Naive thymus-derived CD4-positive, alpha-beta T cell (primary cell): ENCODE results near the gene GPRC5A. TPM values are rescaled to one million over a fixed set of nuclear protein-coding genes. Genes with fewer than 3 reads are reported as not detected.
"Not testable (repeated sequence)": the region's sequence is repeated elsewhere in the genome, so short reads cannot be mapped to it uniquely, and the experiment has no call there.

Experiments
- ATAC-seq: fragments of 150-1000 bp; cut with Tn5 transposase; 2 replicates; pipeline ENCODE4 v1.10.0; 2021; ENCODE audit warnings: mild to moderate bottlenecking, moderate library complexity
- CTCF ChIA-PET: fragments of 350-600 bp; sonication (Branson Sonifier 250); formaldehyde crosslinking; loops from one replicate; lab custom pipeline; 2021; ENCODE audit warnings: antibody characterized with exemption; lab: Charles Lee
- POLR2A ChIA-PET: fragments of 350-600 bp; sonication (Branson Sonifier 250); formaldehyde crosslinking; loops from one replicate; lab custom pipeline; 2021; ENCODE audit warnings: antibody characterized with exemption, inconsistent platforms; lab: Charles Lee
- DNase-seq, 9 donors: peaks; one replicate each; pipeline versions ENCODE4 v3.0.0 to v3.0.0-alpha.2; 2020 to 2022; ENCODE audit warnings: mixed read lengths in 1 of 9
- H3K27ac ChIP-seq: one replicate; pipeline ENCODE4 v1.7.0; 2013; ENCODE audit warnings: mild to moderate bottlenecking, low read depth, low read length, moderate library complexity
- H3K27me3 ChIP-seq, 2 donors: one replicate each; pipeline ENCODE4 v1.7.0; 2013; ENCODE audit warnings: low read length in 2 of 2, mild to moderate bottlenecking in 2 of 2, moderate library complexity in 2 of 2; ENCODE audit not compliant: control insufficient read depth in 2 of 2, insufficient read depth in 2 of 2
- H3K36me3 ChIP-seq, 3 experiments: 1 replicate in 2 of 3; 2 replicates in 1 of 3; pipeline ENCODE4 v1.7.0; 2013; ENCODE audit warnings: low read length in 3 of 3, mild to moderate bottlenecking in 3 of 3, moderate library complexity in 1 of 3; ENCODE audit not compliant: insufficient read depth in 3 of 3, control insufficient read depth in 2 of 3
- H3K4me1 ChIP-seq, 2 donors: one replicate each; pipeline ENCODE4 v1.7.0; 2013; ENCODE audit warnings: low read length in 2 of 2, mild to moderate bottlenecking in 2 of 2, moderate library complexity in 1 of 2; ENCODE audit not compliant: control insufficient read depth in 2 of 2, insufficient read depth in 2 of 2
- H3K4me3 ChIP-seq: 2 replicates; pipeline ENCODE4 v1.7.0; 2013; ENCODE audit warnings: mild to moderate bottlenecking, low read length
- H3K9me3 ChIP-seq, 3 experiments: 1 replicate in 2 of 3; 2 replicates in 1 of 3; pipeline ENCODE4 v1.7.0; 2013; ENCODE audit warnings: low read length in 3 of 3; ENCODE audit not compliant: control insufficient read depth in 2 of 3
- H3K27ac Mint-ChIP-seq, 9 donors: one replicate each; pipeline ENCODE4 v1.8.0; 2020 to 2022; ENCODE audit warnings: mixed read lengths in 9 of 9, mild to moderate bottlenecking in 8 of 9, moderate library complexity in 5 of 9, inconsistent platforms in 2 of 9
- H3K27me3 Mint-ChIP-seq, 5 donors: one replicate each; pipeline ENCODE4 v1.8.0; 2021 to 2022; ENCODE audit warnings: mixed read lengths in 5 of 5, mild to moderate bottlenecking in 1 of 5
- H3K36me3 Mint-ChIP-seq, 5 donors: one replicate each; pipeline ENCODE4 v1.8.0; 2020 to 2022; ENCODE audit warnings: mixed read lengths in 5 of 5, mild to moderate bottlenecking in 3 of 5, inconsistent platforms in 1 of 5
- H3K4me1 Mint-ChIP-seq, 7 donors: one replicate each; pipeline ENCODE4 v1.8.0; 2020 to 2022; ENCODE audit warnings: mixed read lengths in 7 of 7, mild to moderate bottlenecking in 3 of 7, inconsistent platforms in 1 of 7
- H3K4me3 Mint-ChIP-seq, 10 donors: one replicate each; pipeline ENCODE4 v1.8.0; 2020 to 2022; ENCODE audit warnings: mild to moderate bottlenecking in 10 of 10, mixed read lengths in 10 of 10, moderate library complexity in 6 of 10, inconsistent platforms in 2 of 10
- H3K9me3 Mint-ChIP-seq, 11 donors: one replicate each; pipeline ENCODE4 v1.8.0; 2020 to 2022; ENCODE audit warnings: mixed read lengths in 11 of 11, mild to moderate bottlenecking in 4 of 11, inconsistent platforms in 1 of 11, moderate library complexity in 1 of 11
- intact Hi-C, 2 donors: fragments of 100-400 bp; cut with micrococcal nuclease; formaldehyde crosslinking; loops; one replicate each; pipeline ENCODE4 v1.15.1; 2023
- polyA plus RNA-seq, 2 donors: library from polyadenylated mRNA; unstranded; fragments of 300-500 nt; fragmentation: Illumina TruSeq; gene quantifications; one replicate each; pipeline ENCODE4 v1.2.3, GENCODE V29; 2021
- total RNA-seq, 6 experiments: library from RNA in 5 of 6; stranded (reverse) in 5 of 6; gene quantifications; 1 replicate in 5 of 6; 2 replicates in 1 of 6; pipeline ENCODE4 v1.2.3 and lab custom pipeline; 2021 to 2026

Gene GPRC5A
- total and polyA plus RNA-seq, 7 experiments from 2014 or later: 0.05 to 0.93 (median 0.13) TPM; not detected in 2

DNA sequence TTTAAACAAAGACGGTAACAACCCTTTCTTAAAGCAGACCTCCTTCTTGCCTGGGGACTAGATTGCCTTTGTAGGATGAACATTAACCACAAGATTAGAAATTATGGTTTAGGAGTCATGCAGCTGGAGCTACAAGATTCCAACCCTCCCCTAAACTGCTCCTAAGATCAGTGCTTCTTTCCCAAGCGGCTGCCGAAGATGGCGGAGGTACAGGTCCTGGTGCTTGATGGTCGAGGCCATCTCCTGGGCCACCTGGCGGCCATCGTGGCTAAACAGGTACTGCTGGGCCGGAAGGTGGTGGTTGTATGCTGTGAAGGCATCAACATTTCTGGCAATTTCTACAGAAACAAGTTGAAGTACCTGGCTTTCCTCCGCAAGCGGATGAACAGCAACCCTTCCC is 16.1 kb upstream of the GPRC5A start:
- H3K36me3 Mint-ChIP-seq, H3K27me3 Mint-ChIP-seq, H3K9me3 Mint-ChIP-seq, H3K4me1 ChIP-seq, H3K4me1 Mint-ChIP-seq, DNase-seq, ATAC-seq, H3K4me3 Mint-ChIP-seq, H3K9me3 ChIP-seq, H3K4me3 ChIP-seq, H3K27ac ChIP-seq, H3K27ac Mint-ChIP-seq, CTCF ChIA-PET, POLR2A ChIA-PET, H3K27me3 ChIP-seq, H3K36me3 ChIP-seq, intact Hi-C loops: not testable (repeated sequence)

DNA sequence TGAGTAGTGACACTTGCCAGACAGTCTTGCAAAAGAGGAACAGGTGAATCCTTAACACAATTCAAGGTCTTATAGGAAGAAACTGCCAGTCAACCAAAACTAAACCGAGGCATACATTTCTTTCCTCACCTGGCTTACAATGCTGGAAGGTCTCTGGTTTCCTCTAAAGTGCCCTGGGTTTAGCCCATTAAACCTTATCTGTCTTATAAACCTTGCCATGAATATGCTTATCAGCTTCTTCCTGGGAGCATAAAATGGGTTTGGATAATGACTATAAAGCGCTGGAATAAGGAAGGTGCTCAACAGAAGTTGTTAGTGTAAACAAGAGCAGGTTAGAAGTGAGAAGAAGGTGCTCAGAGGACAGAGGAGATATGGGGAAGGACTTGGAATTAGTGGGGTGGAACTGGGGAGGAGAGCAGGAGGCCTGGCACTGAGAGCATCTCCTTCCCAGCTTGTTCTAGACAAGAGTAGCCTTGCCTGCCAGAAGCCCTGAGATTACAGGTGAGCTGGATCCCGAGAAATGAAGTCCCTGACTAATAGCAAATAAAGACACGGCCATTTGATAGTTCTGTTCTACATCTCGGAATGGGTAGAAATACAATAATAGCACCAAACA is 14.1 kb upstream of the GPRC5A start:
- Histone ChIP-seq H3K4me3 (no peak overlapping the region), H3K36me3 (no peaks in the 10 kb centered on the region), H3K9me3 (no peaks in the 10 kb centered on the region), H3K4me1 (no peaks in the 10 kb centered on the region), H3K27ac (no peak overlapping the region), H3K27me3 (no peaks in the 10 kb centered on the region)
- DNase-seq (no peak), ATAC-seq (no peak)
- H3K36me3 Mint-ChIP-seq: no peaks in the 10 kb centered on the region
- no peak overlapping the region for H3K27ac Mint-ChIP-seq
- no peak overlapping the region for H3K4me3 Mint-ChIP-seq
- CTCF ChIA-PET: no interaction called here
- intact Hi-C loops: no loop called here
- H3K4me1 Mint-ChIP-seq: peaks cover 0 to 15% (median 6%) of the 10 kb centered on the region in 7 donors
- H3K9me3 Mint-ChIP-seq: no peaks in the 10 kb centered on the region
- no peaks in the 10 kb centered on the region for H3K27me3 Mint-ChIP-seq
- POLR2A ChIA-PET: no interaction called here

DNA sequence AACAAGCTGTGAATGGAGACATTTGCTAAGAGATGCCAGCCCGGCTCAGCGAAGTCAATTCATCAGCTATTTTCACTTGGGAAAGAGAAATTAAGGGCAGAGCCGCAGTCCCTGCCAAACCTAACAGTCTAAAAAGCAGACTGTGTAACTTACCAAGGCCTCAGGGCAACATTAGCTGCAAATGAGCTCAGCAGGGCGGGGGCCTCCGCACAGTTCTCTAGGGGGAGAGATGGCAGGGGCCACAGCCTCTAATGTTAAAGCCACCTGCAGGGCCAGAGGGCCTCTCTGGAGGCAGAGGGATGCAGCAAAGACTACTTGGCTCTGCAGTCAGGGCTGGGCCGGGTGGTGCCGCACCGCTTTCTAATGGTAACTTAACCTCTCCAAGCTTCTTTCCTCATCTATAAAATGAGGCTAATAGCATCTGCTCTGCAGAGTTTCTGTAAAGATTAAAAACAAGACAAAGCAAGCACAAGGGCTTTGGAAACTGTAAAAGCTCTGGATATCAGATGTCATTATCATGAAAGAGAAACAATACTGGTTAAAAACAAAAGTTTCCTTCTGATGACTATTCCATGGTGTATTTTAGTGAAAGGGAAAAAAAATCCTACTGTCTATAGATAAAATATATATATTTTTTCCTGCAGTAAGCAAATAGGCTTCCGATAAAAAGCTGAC is 13.4 kb upstream of the GPRC5A start:
- no peak for DNase-seq
- Histone ChIP-seq H3K27me3 (no peaks in the 10 kb centered on the region), H3K27ac (no peak overlapping the region), H3K4me1 (no peaks in the 10 kb centered on the region), H3K4me3 (no peak overlapping the region), H3K36me3 (no peaks in the 10 kb centered on the region), H3K9me3 (no peaks in the 10 kb centered on the region)
- no peaks in the 10 kb centered on the region for H3K27me3 Mint-ChIP-seq
- POLR2A ChIA-PET: no interaction called here
- no peaks in the 10 kb centered on the region for H3K36me3 Mint-ChIP-seq
- CTCF ChIA-PET: no interaction called here
- no peak for ATAC-seq
- H3K9me3 Mint-ChIP-seq: no peaks in the 10 kb centered on the region
- H3K4me3 Mint-ChIP-seq: no peak overlapping the region
- no peak overlapping the region for H3K27ac Mint-ChIP-seq
- peaks cover 0 to 15% (median 6%) of the 10 kb centered on the region in 7 donors for H3K4me1 Mint-ChIP-seq
- intact Hi-C loops: no loop called here

DNA sequence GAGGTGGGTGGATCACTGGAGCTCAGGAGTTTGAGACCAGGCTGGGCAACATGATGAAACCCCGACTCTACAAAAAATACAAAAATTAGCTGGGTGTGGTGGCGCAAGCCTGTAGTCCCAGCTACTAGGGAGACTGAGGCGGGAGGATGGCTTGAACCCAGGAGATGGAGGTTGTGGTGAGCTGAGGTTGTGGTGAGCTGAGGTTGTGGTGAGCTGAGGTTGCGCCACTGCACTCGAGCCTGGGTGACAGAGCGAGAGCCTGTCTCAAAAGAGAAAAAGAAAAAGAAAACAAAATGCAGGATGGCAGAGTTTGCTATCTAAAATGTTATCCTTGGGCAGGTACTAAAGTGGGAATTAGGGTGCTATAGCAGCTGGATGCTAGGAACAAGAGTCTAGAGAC is 10.8 kb upstream of the GPRC5A start:
- Mint-ChIP-seq H3K27me3 (no peaks in the 10 kb centered on the region), H3K27ac (peak overlapping the region in 1 of 9 donors; percentile 53), H3K36me3 (no peaks in the 10 kb centered on the region), H3K9me3 (no peaks in the 10 kb centered on the region), H3K4me3 (peak overlapping the region in 2 of 10 donors; percentile 9 to 18), H3K4me1 (peaks cover 0 to 15% (median 6%) of the 10 kb centered on the region in 7 donors)
- H3K9me3 ChIP-seq: no peaks in the 10 kb centered on the region
- no peak overlapping the region for H3K27ac ChIP-seq
- DNase-seq (no peak), ATAC-seq (no peak)
- ChIA-PET POLR2A (no interaction called here), CTCF (no interaction called here)
- H3K36me3 ChIP-seq: no peaks in the 10 kb centered on the region
- no peak overlapping the region for H3K4me3 ChIP-seq
- H3K27me3 ChIP-seq: no peaks in the 10 kb centered on the region
- no peaks in the 10 kb centered on the region for H3K4me1 ChIP-seq
- intact Hi-C loops: no loop called here

DNA sequence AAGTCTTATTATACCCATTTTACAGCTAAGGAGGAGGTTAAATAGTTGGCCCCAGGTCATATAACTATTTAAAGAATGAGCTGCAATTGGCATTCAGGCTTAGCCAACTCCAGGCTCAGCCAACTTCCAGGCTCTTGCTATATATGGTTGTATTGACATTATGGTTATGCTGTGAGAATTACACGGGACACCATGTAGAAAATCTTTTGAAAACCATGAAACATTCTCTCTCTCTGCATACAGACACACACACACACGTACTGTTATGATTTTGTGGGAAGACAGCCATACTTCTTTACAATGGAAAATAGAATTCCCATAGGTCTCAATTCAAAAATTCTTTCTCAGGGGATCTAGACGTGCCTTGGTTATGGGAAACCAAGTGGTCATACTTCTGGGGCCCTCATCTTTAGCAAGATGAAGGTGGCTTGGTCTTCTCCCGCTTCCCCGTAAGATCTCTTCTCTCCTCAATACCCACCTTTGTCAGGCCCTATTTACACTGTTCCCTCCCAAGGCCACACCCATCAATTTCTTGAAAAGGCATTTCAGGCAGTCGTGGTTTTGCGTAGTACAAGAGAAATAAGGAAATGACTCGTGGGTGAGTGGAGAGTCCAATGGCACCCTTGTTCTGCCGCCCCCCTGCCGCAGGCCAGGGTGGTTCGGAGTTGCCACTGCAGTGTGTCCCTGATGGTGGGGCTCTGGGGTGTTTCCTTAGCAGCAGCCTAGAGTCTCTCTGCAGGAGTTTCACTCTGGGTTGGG is 10.0 kb upstream of the GPRC5A start:
- Histone ChIP-seq H3K36me3 (no peaks in the 10 kb centered on the region), H3K4me3 (no peak overlapping the region), H3K9me3 (no peaks in the 10 kb centered on the region), H3K27me3 (no peaks in the 10 kb centered on the region), H3K27ac (no peak overlapping the region), H3K4me1 (no peaks in the 10 kb centered on the region)
- ATAC-seq (no peak), DNase-seq (no peak)
- ChIA-PET POLR2A (no interaction called here), CTCF (interaction anchor here (0.5 kb wide), 1 partner anchor 331 kb away, joined by 3 read pairs; no protein-coding TSS in a partner anchor)
- no peaks in the 10 kb centered on the region for H3K27me3 Mint-ChIP-seq
- H3K4me1 Mint-ChIP-seq: peaks cover 0 to 15% (median 6%) of the 10 kb centered on the region in 7 donors
- no peaks in the 10 kb centered on the region for H3K36me3 Mint-ChIP-seq
- no peaks in the 10 kb centered on the region for H3K9me3 Mint-ChIP-seq
- intact Hi-C loops: no loop called here
- H3K27ac Mint-ChIP-seq: peak overlapping the region in 2 of 9 donors; percentile 10 to 29
- peak overlapping the region in 2 of 10 donors; percentile 12 to 27 for H3K4me3 Mint-ChIP-seq

DNA sequence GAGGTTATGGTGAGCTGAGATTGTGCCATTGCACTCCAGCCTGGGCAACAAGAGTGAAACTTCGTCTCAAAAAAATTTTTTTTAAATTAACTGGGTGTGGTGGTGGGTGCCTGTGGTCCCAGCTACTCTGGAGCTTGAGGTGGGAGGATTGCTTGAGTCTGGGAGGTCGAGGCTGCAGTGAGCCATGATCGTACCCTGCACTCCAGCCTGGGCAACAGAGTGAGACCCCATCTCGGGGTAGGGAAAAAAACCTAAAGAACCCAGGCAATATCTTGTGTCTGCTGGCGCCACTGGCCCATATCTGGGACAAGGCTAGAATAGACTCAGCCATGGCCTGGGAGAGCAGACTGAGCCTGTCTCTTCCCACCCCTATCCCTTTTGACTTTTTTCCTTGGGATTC is 9.1 kb upstream of the GPRC5A start:
- intact Hi-C loops: no loop called here
- ATAC-seq (no peak), DNase-seq (no peak)
- no peaks in the 10 kb centered on the region for H3K36me3 Mint-ChIP-seq
- Histone ChIP-seq H3K4me3 (no peak overlapping the region), H3K27me3 (no peaks in the 10 kb centered on the region), H3K36me3 (no peaks in the 10 kb centered on the region), H3K27ac (no peak overlapping the region), H3K4me1 (no peaks in the 10 kb centered on the region), H3K9me3 (no peaks in the 10 kb centered on the region)
- no peak overlapping the region for H3K4me3 Mint-ChIP-seq
- H3K9me3 Mint-ChIP-seq: no peaks in the 10 kb centered on the region
- no peaks in the 10 kb centered on the region for H3K27me3 Mint-ChIP-seq
- no peak overlapping the region for H3K27ac Mint-ChIP-seq
- H3K4me1 Mint-ChIP-seq: peaks cover 0 to 15% (median 6%) of the 10 kb centered on the region in 7 donors
- ChIA-PET CTCF (no interaction called here), POLR2A (no interaction called here)
